Gastroesophageal sphincter (tissue), 3 donors: Measurements from ENCODE around the gene CCDC57.

Experiments used
- CTCF ChIP-seq, 4 experiments: fragments of 200-600 bp in 2 of 4; fragments of 450-650 bp in 2 of 4; sonication (generic) in 1 of 4; IDR thresholded peaks; one replicate each; pipeline ENCODE4 v1.5.1; 2017 to 2019; ENCODE audit warnings: antibody characterized with exemption in 4 of 4, mild to moderate bottlenecking in 2 of 4, moderate library complexity in 2 of 4
- POLR2A ChIP-seq, 2 donors: fragments of 450-650 bp; IDR thresholded peaks; one replicate each; pipeline ENCODE4 v1.6.1; 2017; ENCODE audit warnings: antibody characterized with exemption in 2 of 2, mild to moderate bottlenecking in 2 of 2, moderate library complexity in 1 of 2
- POLR2AphosphoS5 ChIP-seq: sonication (generic); formaldehyde crosslinking; IDR thresholded peaks from one replicate; pipeline ENCODE4 v1.6.1; 2017; ENCODE audit warnings: antibody characterized with exemption

- TF ChIP-seq POLR2A (IDR thresholded peaks at IDR 0.05), result no peak
- TF ChIP-seq CTCF (IDR thresholded peaks at IDR 0.05), result no peak
- no peak for TF ChIP-seq POLR2AphosphoS5
Measured at GRCh38 chr17:82200743-82201497, 11.7 kb downstream of the CCDC57 start.
